BLaER1 (cell line): ENCODE measurements around the gene EEA1.

ENCODE experiments used
- H3K27ac ChIP-seq: shearing (Covaris generic); formaldehyde crosslinking; 2 replicates; pipeline ENCODE4 v1.8.1; 2022
- H3K27me3 ChIP-seq: shearing (Covaris generic); formaldehyde crosslinking; 2 replicates; pipeline ENCODE4 v1.8.1; 2022
- H3K36me3 ChIP-seq: shearing (Covaris generic); formaldehyde crosslinking; 2 replicates; pipeline ENCODE4 v1.8.1; 2022
- H3K4me1 ChIP-seq: shearing (Covaris generic); formaldehyde crosslinking; 2 replicates; pipeline ENCODE4 v1.8.1; 2022
- H3K4me2 ChIP-seq: shearing (Covaris generic); formaldehyde crosslinking; 2 replicates; pipeline ENCODE4 v1.8.1; 2022
- H3K4me3 ChIP-seq: shearing (Covaris generic); formaldehyde crosslinking; 2 replicates; pipeline ENCODE4 v1.8.1; 2022
- H3K9ac ChIP-seq: shearing (Covaris generic); formaldehyde crosslinking; 2 replicates; pipeline ENCODE4 v1.8.1; 2022
- H3K9me3 ChIP-seq: shearing (Covaris generic); formaldehyde crosslinking; 2 replicates; pipeline ENCODE4 v1.8.1; 2022
- H4K20me1 ChIP-seq: shearing (Covaris generic); formaldehyde crosslinking; 2 replicates; pipeline ENCODE4 v1.8.1; 2022
- Cebpa-rat ChIP-seq: shearing (Covaris generic); IDR thresholded peaks from 2 replicates; pipeline ENCODE4 v1.8.1; 2022

EEA1 gene

GRCh38 chr12:92863251-92863650 lies 65.8 kb downstream of the EEA1 start:
- Histone ChIP-seq H3K9ac (no peak overlapping the region), H3K27me3 (no peaks in the 10 kb centered on the region), H3K9me3 (peaks cover 4% of the 10 kb centered on the region; the same call in 1 of the 2 replicates), H3K27ac (no peak overlapping the region), H3K36me3 (peaks cover 49% of the 10 kb centered on the region), H3K4me2 (0 out of 2 replicates have a peak overlapping the region, but pooled peaks have one; percentile 8), H3K4me1 (peaks cover 16% of the 10 kb centered on the region), H4K20me1 (no peaks in the 10 kb centered on the region), H3K4me3 (no peak overlapping the region)
- no peak for TF ChIP-seq Cebpa-rat

- H3K4me3 ChIP-seq, result no peak overlapping the region
- peaks cover 62% of the 10 kb centered on the region for H3K36me3 ChIP-seq
- H3K4me1 ChIP-seq, result peaks cover 16% of the 10 kb centered on the region
- H3K27ac ChIP-seq, result no peak overlapping the region
- H3K9ac ChIP-seq, result no peak overlapping the region
- TF ChIP-seq Cebpa-rat, result no peak
- no peaks in the 10 kb centered on the region for H3K27me3 ChIP-seq
- H4K20me1 ChIP-seq, result no peaks in the 10 kb centered on the region
- peaks cover 15% of the 10 kb centered on the region for H3K9me3 ChIP-seq
- H3K4me2 ChIP-seq, result no peak overlapping the region
Observed at GRCh38 chr12:92861381-92861780, 67.7 kb downstream of the EEA1 start.

- Histone ChIP-seq H3K27me3 (no peaks in the 10 kb centered on the region), H3K9ac (no peak overlapping the region), H4K20me1 (no peaks in the 10 kb centered on the region), H3K27ac (no peak overlapping the region), H3K4me2 (no peak overlapping the region), H3K4me1 (peaks cover 16% of the 10 kb centered on the region), H3K36me3 (peaks cover 62% of the 10 kb centered on the region), H3K9me3 (peaks cover 15% of the 10 kb centered on the region), H3K4me3 (no peak overlapping the region)
- no peak for TF ChIP-seq Cebpa-rat
Observed at GRCh38 chr12:92860521-92860920, 68.6 kb downstream of the EEA1 start.

- no peak for TF ChIP-seq Cebpa-rat
- no peak overlapping the region for H3K27ac ChIP-seq
- H3K4me2 ChIP-seq, result no peak overlapping the region
- H3K4me3 ChIP-seq, result no peak overlapping the region
- H3K27me3 ChIP-seq, result no peaks in the 10 kb centered on the region
- no peaks in the 10 kb centered on the region for H4K20me1 ChIP-seq
- no peak overlapping the region for H3K9ac ChIP-seq
- H3K4me1 ChIP-seq, result peaks cover 16% of the 10 kb centered on the region
- H3K9me3 ChIP-seq, result peaks cover 15% of the 10 kb centered on the region
- peaks cover 65% of the 10 kb centered on the region for H3K36me3 ChIP-seq
Observed at GRCh38 chr12:92859650-92860386, 69.3 kb downstream of the EEA1 start.

- TF ChIP-seq Cebpa-rat, result no peak
- H3K4me1 ChIP-seq, result no peaks in the 10 kb centered on the region
- H3K27ac ChIP-seq, result no peak overlapping the region
- no peaks in the 10 kb centered on the region for H4K20me1 ChIP-seq
- no peak overlapping the region for H3K4me2 ChIP-seq
- peaks cover 15% of the 10 kb centered on the region for H3K9me3 ChIP-seq
- H3K9ac ChIP-seq, result no peak overlapping the region
- no peak overlapping the region for H3K4me3 ChIP-seq
- H3K36me3 ChIP-seq, result peaks cover 68% of the 10 kb centered on the region
- no peaks in the 10 kb centered on the region for H3K27me3 ChIP-seq
Observed at GRCh38 chr12:92857818-92858217, 71.3 kb downstream of the EEA1 start.

GRCh38 chr12:92854344-92854743 lies 74.8 kb downstream of the EEA1 start:
- no peak overlapping the region for H3K9ac ChIP-seq
- no peak overlapping the region for H3K4me2 ChIP-seq
- H3K4me3 ChIP-seq, result no peak overlapping the region
- peaks cover 15% of the 10 kb centered on the region for H3K9me3 ChIP-seq
- H3K27me3 ChIP-seq, result no peaks in the 10 kb centered on the region
- H3K27ac ChIP-seq, result no peak overlapping the region
- H3K4me1 ChIP-seq, result no peaks in the 10 kb centered on the region
- peaks cover 53% of the 10 kb centered on the region for H3K36me3 ChIP-seq
- no peak for TF ChIP-seq Cebpa-rat
- H4K20me1 ChIP-seq, result no peaks in the 10 kb centered on the region

- Histone ChIP-seq H3K4me2 (no peak overlapping the region), H3K9ac (no peak overlapping the region), H4K20me1 (no peaks in the 10 kb centered on the region), H3K9me3 (no peaks in the 10 kb centered on the region), H3K27ac (no peak overlapping the region), H3K27me3 (no peaks in the 10 kb centered on the region), H3K36me3 (peaks cover 30% of the 10 kb centered on the region), H3K4me3 (no peak overlapping the region), H3K4me1 (no peaks in the 10 kb centered on the region)
- no peak for TF ChIP-seq Cebpa-rat
Observed at GRCh38 chr12:92848740-92849139, 80.4 kb downstream of the EEA1 start.

GRCh38 chr12:92847368-92847767 lies 81.7 kb downstream of the EEA1 start:
- Histone ChIP-seq H3K4me1 (no peaks in the 10 kb centered on the region), H3K27me3 (no peaks in the 10 kb centered on the region), H3K36me3 (peaks cover 28% of the 10 kb centered on the region), H3K4me2 (no peak overlapping the region), H3K27ac (no peak overlapping the region), H3K9ac (no peak overlapping the region), H3K4me3 (no peak overlapping the region), H4K20me1 (no peaks in the 10 kb centered on the region), H3K9me3 (no peaks in the 10 kb centered on the region)
- TF ChIP-seq Cebpa-rat, result no peak

- Histone ChIP-seq H3K4me1 (no peaks in the 10 kb centered on the region), H3K4me3 (no peak overlapping the region), H3K9ac (no peak overlapping the region), H3K36me3 (peaks cover 34% of the 10 kb centered on the region), H3K4me2 (no peak overlapping the region), H3K27me3 (no peaks in the 10 kb centered on the region), H4K20me1 (no peaks in the 10 kb centered on the region), H3K27ac (no peak overlapping the region), H3K9me3 (peaks cover 14% of the 10 kb centered on the region)
- TF ChIP-seq Cebpa-rat, result no peak
Observed at GRCh38 chr12:92845329-92845728, 83.8 kb downstream of the EEA1 start.

GRCh38 chr12:92844151-92844763 lies 84.8 kb downstream of the EEA1 start:
- TF ChIP-seq Cebpa-rat, result no peak
- Histone ChIP-seq H3K9me3 (peaks cover 16% of the 10 kb centered on the region), H3K36me3 (peaks cover 33% of the 10 kb centered on the region), H3K4me3 (no peak overlapping the region), H3K9ac (no peak overlapping the region), H3K4me1 (no peaks in the 10 kb centered on the region), H3K4me2 (no peak overlapping the region), H3K27ac (no peak overlapping the region), H3K27me3 (no peaks in the 10 kb centered on the region), H4K20me1 (no peaks in the 10 kb centered on the region)
